Measurements from ENCODE around the gene TET3.

The TET3 gene

GRCh38 chr2:73947412-73948018 is 37.2 kb upstream of the TET3 start:
- H3K36me3 ChIP-seq (replicated peaks) = peaks cover 32% of the 10 kb centered on the region
- no peak overlapping the region for H3K27ac ChIP-seq
- H3K27me3 ChIP-seq (replicated peaks) = no peaks in the 10 kb centered on the region
- TF ChIP-seq CTCF (IDR thresholded peaks at IDR 0.05; ENCODE audit: low read depth, low read length, missing control alignments) = no peak
- DNase-seq = no peak
- in situ Hi-C loops (cut with HindIII; ENCODE audit: low pct_ligation_motif_present, low sequenced_read_pairs) = no loop called here
- no peak overlapping the region for H3K4me3 ChIP-seq (ENCODE audit: low read depth, low read length)

GRCh38 chr2:73949802-73950201 is 34.9 kb upstream of the TET3 start:
- Histone ChIP-seq H3K27ac (no peak overlapping the region), H3K27me3 (replicated peaks) (no peaks in the 10 kb centered on the region), H3K4me3 (ENCODE audit: low read depth, low read length) (no peak overlapping the region), H3K36me3 (replicated peaks) (peaks cover 47% of the 10 kb centered on the region)
- TF ChIP-seq CTCF (IDR thresholded peaks at IDR 0.05; ENCODE audit: low read depth, low read length, missing control alignments) = no peak
- no peak for DNase-seq
- in situ Hi-C loops (cut with HindIII; ENCODE audit: low pct_ligation_motif_present, low sequenced_read_pairs) = no loop called here

GRCh38 chr2:73952499-73953446 is 31.9 kb upstream of the TET3 start:
- peaks cover 58% of the 10 kb centered on the region for H3K36me3 ChIP-seq (replicated peaks)
- no peak overlapping the region for H3K27ac ChIP-seq
- DNase-seq = peak; percentile 44
- no peaks in the 10 kb centered on the region for H3K27me3 ChIP-seq (replicated peaks)
- TF ChIP-seq CTCF (IDR thresholded peaks at IDR 0.05; ENCODE audit: low read depth, low read length, missing control alignments) = no peak
- in situ Hi-C loops (cut with HindIII; ENCODE audit: low pct_ligation_motif_present, low sequenced_read_pairs) = no loop called here
- no peak overlapping the region for H3K4me3 ChIP-seq (ENCODE audit: low read depth, low read length)

GRCh38 chr2:73956218-73956865 is 28.4 kb upstream of the TET3 start:
- in situ Hi-C loops (cut with HindIII; ENCODE audit: low pct_ligation_motif_present, low sequenced_read_pairs) = no loop called here
- Histone ChIP-seq H3K27me3 (replicated peaks) (no peaks in the 10 kb centered on the region), H3K27ac (no peak overlapping the region), H3K4me3 (ENCODE audit: low read depth, low read length) (no peak overlapping the region), H3K36me3 (replicated peaks) (peaks cover 62% of the 10 kb centered on the region)
- no peak for TF ChIP-seq CTCF (IDR thresholded peaks at IDR 0.05; ENCODE audit: low read depth, low read length, missing control alignments)
- no peak for DNase-seq

- H3K27ac ChIP-seq = no peak overlapping the region
- H3K36me3 ChIP-seq (replicated peaks) = peaks cover 33% of the 10 kb centered on the region
- H3K4me3 ChIP-seq (ENCODE audit: low read depth, low read length) = no peak overlapping the region
- no peak for DNase-seq
- TF ChIP-seq CTCF (IDR thresholded peaks at IDR 0.05; ENCODE audit: low read depth, low read length, missing control alignments) = no peak
- no peaks in the 10 kb centered on the region for H3K27me3 ChIP-seq (replicated peaks)
- in situ Hi-C loops (cut with HindIII; ENCODE audit: low pct_ligation_motif_present, low sequenced_read_pairs) = no loop called here
Measured at GRCh38 chr2:73961274-73961673, 23.4 kb upstream of the TET3 start.
